SU-DHL-6 (cell line): Measurements from ENCODE around the gene TTF1.

ENCODE experiments used
- EZH2phosphoT487 ChIP-seq: fragments of 200-600 bp; sonication (generic), shearing (Covaris generic); conservative IDR thresholded peaks from 2 replicates; pipeline ENCODE4 v1.6.1; 2018; ENCODE audit warnings: mild to moderate bottlenecking, antibody characterized with exemption, low read length, moderate library complexity, mixed read lengths
- TF ChIP-seq, protein P1 (sequence below): fragments of 200-600 bp; sonication (generic); IDR thresholded peaks from one replicate; pipeline ENCODE4 v1.5.1; 2017; ENCODE audit warnings: antibody characterized with exemption, mild to moderate bottlenecking, low read length, moderate library complexity; ENCODE audit not compliant: insufficient read depth, poor library complexity, severe bottlenecking

DNA sequence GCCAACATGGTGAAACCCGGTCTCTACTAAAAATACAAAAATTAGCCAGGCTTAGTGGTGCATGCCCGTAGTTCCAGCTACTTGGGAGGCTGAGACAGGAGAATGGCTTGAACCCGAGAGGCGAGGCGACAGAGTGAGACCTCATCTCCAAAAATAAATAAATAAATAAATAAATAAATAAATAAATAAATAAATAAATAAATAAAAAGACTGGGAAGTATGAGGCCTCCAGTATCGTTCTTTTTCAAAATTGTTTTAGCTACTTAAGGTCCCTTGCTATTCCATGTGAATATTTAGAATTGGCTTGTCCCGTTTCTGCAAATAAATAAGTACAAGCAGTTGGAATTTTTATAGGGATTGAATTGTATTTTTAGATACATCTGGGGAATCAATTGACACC is 48.9 kb downstream of the TTF1 start:
- TF ChIP-seq, protein P1, sequence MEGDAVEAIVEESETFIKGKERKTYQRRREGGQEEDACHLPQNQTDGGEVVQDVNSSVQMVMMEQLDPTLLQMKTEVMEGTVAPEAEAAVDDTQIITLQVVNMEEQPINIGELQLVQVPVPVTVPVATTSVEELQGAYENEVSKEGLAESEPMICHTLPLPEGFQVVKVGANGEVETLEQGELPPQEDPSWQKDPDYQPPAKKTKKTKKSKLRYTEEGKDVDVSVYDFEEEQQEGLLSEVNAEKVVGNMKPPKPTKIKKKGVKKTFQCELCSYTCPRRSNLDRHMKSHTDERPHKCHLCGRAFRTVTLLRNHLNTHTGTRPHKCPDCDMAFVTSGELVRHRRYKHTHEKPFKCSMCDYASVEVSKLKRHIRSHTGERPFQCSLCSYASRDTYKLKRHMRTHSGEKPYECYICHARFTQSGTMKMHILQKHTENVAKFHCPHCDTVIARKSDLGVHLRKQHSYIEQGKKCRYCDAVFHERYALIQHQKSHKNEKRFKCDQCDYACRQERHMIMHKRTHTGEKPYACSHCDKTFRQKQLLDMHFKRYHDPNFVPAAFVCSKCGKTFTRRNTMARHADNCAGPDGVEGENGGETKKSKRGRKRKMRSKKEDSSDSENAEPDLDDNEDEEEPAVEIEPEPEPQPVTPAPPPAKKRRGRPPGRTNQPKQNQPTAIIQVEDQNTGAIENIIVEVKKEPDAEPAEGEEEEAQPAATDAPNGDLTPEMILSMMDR = no peak
- no peak for TF ChIP-seq EZH2phosphoT487
